Body of pancreas (tissue), 4 donors: Measurements from ENCODE around the gene AMBRA1. TPM values are rescaled to one million over a fixed set of nuclear protein-coding genes. Genes with fewer than 3 reads are reported as not detected.

Source experiments
- ATAC-seq: fragments of 150-250 bp; one replicate; pipeline ENCODE4 v1.9.1; 2016
- DNase-seq, 4 donors: peaks; one replicate each; pipeline ENCODE4 v3.0.0-alpha.2; 2019
- H3K27ac ChIP-seq, 4 donors: fragments of 200-600 bp; sonication (generic); 1 replicate in 3 of 4; 2 replicates in 1 of 4; pipeline versions ENCODE4 v1.5.1 to v1.6.1; 2016 to 2019; ENCODE audit warnings: mild to moderate bottlenecking in 1 of 4, mixed read lengths in 1 of 4, moderate library complexity in 1 of 4
- H3K27me3 ChIP-seq, 2 donors: fragments of 200-600 bp; sonication (generic); one replicate each; pipeline ENCODE4 v1.6.0; 2016; ENCODE audit warnings: mild to moderate bottlenecking in 1 of 2
- H3K36me3 ChIP-seq, 2 donors: fragments of 200-600 bp; sonication (generic); replicated peaks in 1 of 2; 2 replicates each; pipeline ENCODE4 v1.5.1; 2016; ENCODE audit warnings: low read depth in 2 of 2; ENCODE audit not compliant: insufficient read depth in 1 of 2
- H3K4me1 ChIP-seq: fragments of 200-600 bp; sonication (generic); one replicate; pipeline ENCODE4 v1.6.0; 2016
- H3K4me3 ChIP-seq, 2 donors: fragments of 200-600 bp; sonication (generic); 1 replicate in 1 of 2; 2 replicates in 1 of 2; pipeline ENCODE4 v1.5.1; 2016 to 2019
- H3K9me3 ChIP-seq, 3 donors: fragments of 200-600 bp; sonication (generic); 1 replicate in 2 of 3; 2 replicates in 1 of 3; pipeline ENCODE4 v1.5.1; 2016
- CTCF ChIP-seq, 7 experiments: fragments of 450-650 bp in 4 of 7; fragments of 200-600 bp in 3 of 7; sonication (generic) in 3 of 7; IDR thresholded peaks; one replicate each; pipeline ENCODE4 v1.5.1; 2016 to 2019; ENCODE audit warnings: antibody characterized with exemption in 7 of 7
- POLR2A ChIP-seq, 3 donors: fragments of 450-650 bp; IDR thresholded peaks; one replicate each; pipeline ENCODE4 v1.6.1; 2016; ENCODE audit warnings: antibody characterized with exemption in 3 of 3, mild to moderate bottlenecking in 2 of 3
- WGBS, 2 donors: methylation state at CpG; one replicate each; pipeline ENCODE4 v1.1.5; 2017; 5-methylcytosine and 5-hydroxymethylcytosine counted together
- intact Hi-C: fragments of 100-400 bp; cut with DNase I; formaldehyde crosslinking; loops from one replicate; pipeline ENCODE4 v1.15.1; 2023
- total RNA-seq, 2 donors: library from RNA; depleted of rRNA; stranded (reverse); fragments of >200 nt; gene quantifications; one replicate each; pipeline ENCODE4 v1.1.0, GENCODE V29; 2016

The AMBRA1 gene
- total RNA-seq, 2 donors from 2014 or later = 17.6 to 43.2 TPM

- Histone ChIP-seq H3K36me3 (peaks cover 0 to 9% of the 10 kb centered on the region in 2 donors), H3K4me3 (no peak overlapping the region), H3K27me3 (peaks cover 0 to 21% of the 10 kb centered on the region in 2 donors), H3K9me3 (no peaks in the 10 kb centered on the region), H3K27ac (no peak overlapping the region), H3K4me1 (peaks cover 41% of the 10 kb centered on the region)
- ATAC-seq (no peak), DNase-seq (no peak)
- WGBS, 2 donors = 75 to 88% methylated on average over 4 of the region's 4 CpGs
- intact Hi-C loops = no loop called here
- no peak for TF ChIP-seq CTCF (IDR thresholded peaks at IDR 0.05)
- TF ChIP-seq POLR2A (IDR thresholded peaks at IDR 0.05) = no peak
These were observed 200.1 kb downstream of the AMBRA1 start for GRCh38 chr11:46393759-46394158.

DNA sequence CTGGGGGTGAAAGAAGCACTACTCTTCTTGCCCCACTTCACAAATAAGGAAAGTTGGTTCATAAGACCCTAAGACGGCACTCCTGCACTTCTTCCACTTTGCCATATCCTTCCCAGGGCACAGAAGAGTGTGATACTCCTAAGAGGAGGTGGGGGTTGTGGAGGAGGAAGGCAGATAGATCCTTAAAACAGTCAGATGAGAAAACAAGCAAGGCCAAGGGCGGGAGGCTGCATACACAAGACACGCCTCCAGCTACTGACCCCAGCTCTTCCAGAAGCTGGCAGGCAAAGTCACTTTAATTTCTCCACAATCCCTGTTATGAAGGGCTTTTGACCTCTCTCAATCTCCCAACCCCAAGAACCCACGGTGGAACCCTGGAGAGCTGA is 200.6 kb downstream of the AMBRA1 start:
- intact Hi-C loops = no loop called here
- Histone ChIP-seq H3K4me3 (no peak overlapping the region), H3K27me3 (peaks cover 0 to 22% of the 10 kb centered on the region in 2 donors), H3K9me3 (no peaks in the 10 kb centered on the region), H3K36me3 (peaks cover 0 to 9% of the 10 kb centered on the region in 2 donors), H3K27ac (no peak overlapping the region), H3K4me1 (peaks cover 41% of the 10 kb centered on the region)
- 62 to 65% methylated on average over 4 of the region's 4 CpGs for WGBS, 2 donors
- TF ChIP-seq CTCF (IDR thresholded peaks at IDR 0.05) = no peak
- TF ChIP-seq POLR2A (IDR thresholded peaks at IDR 0.05) = no peak
- DNase-seq (no peak), ATAC-seq (no peak)

DNA sequence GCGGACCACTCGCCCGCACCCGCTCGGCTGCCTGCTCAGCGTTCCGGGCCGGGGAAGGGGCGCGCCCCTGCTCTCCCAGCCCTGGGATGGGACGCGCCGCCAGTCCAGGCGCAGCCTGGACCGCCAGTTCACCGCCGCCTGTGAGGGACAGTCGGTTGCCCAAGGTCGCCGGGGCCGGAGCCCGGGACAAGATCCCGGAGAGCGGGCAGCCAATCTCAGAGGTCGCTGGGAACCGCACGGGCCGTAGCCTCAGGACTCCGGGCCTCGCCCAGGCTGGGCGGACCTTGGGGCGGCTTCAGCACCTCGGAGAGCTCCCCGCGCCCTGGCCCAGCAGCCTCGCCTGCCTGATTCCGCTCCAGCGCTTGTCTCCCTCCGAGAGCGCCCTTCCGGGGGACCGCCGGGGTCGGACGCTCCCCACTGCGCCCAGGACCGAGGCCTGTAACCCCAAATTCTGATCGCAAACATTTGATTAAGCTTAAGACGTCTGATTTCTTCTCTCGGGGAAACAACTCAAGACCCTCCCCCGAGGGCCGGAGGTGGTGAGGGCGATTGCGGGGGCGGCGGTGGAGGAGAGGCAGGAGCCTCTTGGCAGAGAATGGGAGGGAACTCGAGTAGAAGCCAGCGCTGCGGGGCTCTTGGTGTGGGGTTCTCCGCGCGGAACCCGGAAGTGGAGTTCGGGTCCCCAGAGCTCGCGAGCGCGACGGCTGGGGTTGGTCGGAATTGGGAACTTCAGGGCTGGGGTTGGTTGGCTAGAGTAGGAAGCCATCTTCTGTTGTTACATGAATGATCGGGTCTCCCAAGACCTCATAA is 201.2 kb downstream of the AMBRA1 start:
- Histone ChIP-seq H3K27me3 (peaks cover 0 to 22% of the 10 kb centered on the region in 2 donors), H3K27ac (no peak overlapping the region), H3K4me3 (no peak overlapping the region), H3K4me1 (peaks cover 41% of the 10 kb centered on the region), H3K9me3 (no peaks in the 10 kb centered on the region), H3K36me3 (peaks cover 0 to 6% of the 10 kb centered on the region in 2 donors)
- TF ChIP-seq POLR2A (IDR thresholded peaks at IDR 0.05) (no peak), CTCF (IDR thresholded peaks at IDR 0.05) (no peak)
- DNase-seq = peak; percentile 88 to 90 (median 89)
- 4 to 9% methylated on average over 14 to 71 of the region's 71 CpGs for WGBS, 2 donors
- peak; percentile 91 for ATAC-seq
- intact Hi-C loops = no loop called here

GRCh38 chr11:46391578-46392420 is 202.0 kb downstream of the AMBRA1 start, which contains the start of gene CHRM4:
Gene CHRM4 (minus strand): TSS chr11:46391776. CDS start chr11:46386557, 5,219 bp downstream.
- H3K27ac ChIP-seq = no peak within 1 kb of the TSS
- intact Hi-C loops = no loop called here
- no peaks in the 10 kb centered on the region for H3K9me3 ChIP-seq
- peaks cover 0 to 22% of the 10 kb centered on the region in 2 donors for H3K27me3 ChIP-seq
- no peak within 1 kb of the TSS for H3K4me3 ChIP-seq
- H3K4me1 ChIP-seq = peaks cover 41% of the 10 kb centered on the region
- ATAC-seq (no peak), DNase-seq (peak in 2 of 4 donors; percentile 37 to 53)
- H3K36me3 ChIP-seq = no peaks in the 10 kb centered on the region
- 1% methylated on average over 105 of the region's 123 CpGs; no CpG with 5 or more reads in 1 of the 2 donors for WGBS, 2 donors
- TF ChIP-seq CTCF (IDR thresholded peaks at IDR 0.05) = peak in 3 of 7 experiments; percentile 14 to 22 (median 22)
- TF ChIP-seq POLR2A (IDR thresholded peaks at IDR 0.05) = no peak
